NK-92 treated with Interleukin-12 subunit alpha and Interleukin-12 subunit beta, amount 100 ng/mL, for 24 hours (cell line): Measurements from ENCODE around the gene CDHR3.

Source experiments
- DNase-seq: peaks from one replicate; lab custom pipeline; 2025; lab: John Stamatoyannopoulos, UW

Gene CDHR3

GRCh38 chr7:106023369-106024322 lies 60.6 kb downstream of the CDHR3 start:
- DNase-seq, result no peak

- no peak for DNase-seq
These were observed 63.0 kb downstream of the CDHR3 start for GRCh38 chr7:106026101-106026500.

- DNase-seq, result no peak
These were observed 66.4 kb downstream of the CDHR3 start for GRCh38 chr7:106029451-106029850.

- DNase-seq, result no peak
These were observed 66.9 kb downstream of the CDHR3 start for GRCh38 chr7:106029941-106030340.

- DNase-seq, result no peak
These were observed 68.4 kb downstream of the CDHR3 start for GRCh38 chr7:106031300-106032035.

GRCh38 chr7:106032295-106032694 lies 69.2 kb downstream of the CDHR3 start:
- no peak for DNase-seq

- no peak for DNase-seq
These were observed 70.7 kb downstream of the CDHR3 start for GRCh38 chr7:106033735-106034134.

- DNase-seq, result no peak
These were observed 71.3 kb downstream of the CDHR3 start for GRCh38 chr7:106034383-106034782.

GRCh38 chr7:106035568-106035967 lies 72.5 kb downstream of the CDHR3 start:
- DNase-seq, result no peak

- no peak for DNase-seq
These were observed 72.9 kb downstream of the CDHR3 start for GRCh38 chr7:106036004-106036403.

- DNase-seq, result no peak
These were observed 74.6 kb downstream of the CDHR3 start for GRCh38 chr7:106037489-106038176.

- DNase-seq, result no peak
These were observed 75.2 kb downstream of the CDHR3 start for GRCh38 chr7:106038289-106038688.

GRCh38 chr7:106038916-106039315 lies 75.9 kb downstream of the CDHR3 start:
- no peak for DNase-seq

- DNase-seq, result no peak
These were observed 76.5 kb downstream of the CDHR3 start for GRCh38 chr7:106039486-106040060.

GRCh38 chr7:106041140-106041717 lies 78.2 kb downstream of the CDHR3 start:
- DNase-seq, result no peak

- no peak for DNase-seq
These were observed 79.1 kb downstream of the CDHR3 start for GRCh38 chr7:106042196-106042611.

GRCh38 chr7:106045139-106045538 lies 82.1 kb downstream of the CDHR3 start:
- no peak for DNase-seq

GRCh38 chr7:106045586-106045985 lies 82.5 kb downstream of the CDHR3 start:
- DNase-seq, result no peak

- no peak for DNase-seq
These were observed 84.1 kb downstream of the CDHR3 start for GRCh38 chr7:106047184-106047583.

GRCh38 chr7:106047818-106048705 lies 85.0 kb downstream of the CDHR3 start:
- no peak for DNase-seq

GRCh38 chr7:106048706-106049020 lies 85.6 kb downstream of the CDHR3 start:
- no peak for DNase-seq
